Right atrium auricular region (tissue), 2 donors: ENCODE results near the gene CRYBG3. TPM values are rescaled to one million over a fixed set of nuclear protein-coding genes. Genes with fewer than 3 reads are reported as not detected.
A peak's percentile ranks its signal among the peaks of the same experiment; 100 is the strongest.

Experiments used
- DNase-seq: peaks from one replicate; pipeline ENCODE4 v3.0.0-alpha.2; 2019; ENCODE audit warnings: low spot score
- H3K27ac ChIP-seq, 2 donors: fragments of 200-600 bp; sonication (generic); 1 replicate in 1 of 2; 2 replicates in 1 of 2; pipeline ENCODE4 v1.5.1; 2016 to 2019
- H3K27me3 ChIP-seq, 2 donors: fragments of 200-600 bp; sonication (generic); one replicate each; pipeline versions ENCODE4 v1.5.1 to v1.6.0; 2017 to 2019
- H3K36me3 ChIP-seq: fragments of 200-600 bp; sonication (generic); one replicate; pipeline ENCODE4 v1.5.1; 2016
- H3K4me1 ChIP-seq, 2 donors: fragments of 200-600 bp; sonication (generic); one replicate each; pipeline versions ENCODE4 v1.5.1 to v1.6.0; 2017 to 2019
- H3K4me3 ChIP-seq, 2 donors: fragments of 200-600 bp; sonication (generic); 1 replicate in 1 of 2; 2 replicates in 1 of 2; pipeline ENCODE4 v1.5.1; 2017 to 2019; ENCODE audit warnings: mild to moderate bottlenecking in 1 of 2, moderate library complexity in 1 of 2
- H3K9me3 ChIP-seq, 2 donors: fragments of 200-600 bp; sonication (generic); one replicate each; pipeline ENCODE4 v1.5.1; 2019
- CTCF ChIP-seq, 2 donors: fragments of 200-600 bp; sonication (generic); IDR thresholded peaks; one replicate each; pipeline ENCODE4 v1.5.1; 2019; ENCODE audit warnings: antibody characterized with exemption in 2 of 2
- total RNA-seq, 2 donors: library from RNA; depleted of rRNA; stranded (reverse); fragments of >200 nt; gene quantifications; one replicate each; pipeline ENCODE4 v1.1.0, GENCODE V29; 2016

CRYBG3 gene
- total RNA-seq, 2 donors from 2014 or later, result 17.6 to 18.6 TPM

- no peak for DNase-seq
- Histone ChIP-seq H3K4me3 (no peak overlapping the region), H3K4me1 (no peaks in the 10 kb centered on the region), H3K27ac (no peak overlapping the region), H3K9me3 (no peaks in the 10 kb centered on the region), H3K36me3 (peaks cover 64% of the 10 kb centered on the region), H3K27me3 (no peaks in the 10 kb centered on the region)
- no peak for TF ChIP-seq CTCF (IDR thresholded peaks at IDR 0.05)
Observed at GRCh38 chr3:97948351-97949109, 126.7 kb downstream of the CRYBG3 start.

- Histone ChIP-seq H3K27ac (no peak overlapping the region), H3K4me1 (no peaks in the 10 kb centered on the region), H3K27me3 (no peaks in the 10 kb centered on the region), H3K4me3 (no peak overlapping the region), H3K9me3 (no peaks in the 10 kb centered on the region), H3K36me3 (peaks cover 63% of the 10 kb centered on the region)
- TF ChIP-seq CTCF (IDR thresholded peaks at IDR 0.05), result no peak
- DNase-seq, result no peak
Observed at GRCh38 chr3:97949110-97949485, 127.3 kb downstream of the CRYBG3 start.

- H3K4me3 ChIP-seq, result no peak overlapping the region
- H3K4me1 ChIP-seq, result no peaks in the 10 kb centered on the region
- no peak overlapping the region for H3K27ac ChIP-seq
- no peak for TF ChIP-seq CTCF (IDR thresholded peaks at IDR 0.05)
- no peaks in the 10 kb centered on the region for H3K27me3 ChIP-seq
- peaks cover 64% of the 10 kb centered on the region for H3K36me3 ChIP-seq
- no peaks in the 10 kb centered on the region for H3K9me3 ChIP-seq
- no peak for DNase-seq
Observed at GRCh38 chr3:97949743-97950142, 127.9 kb downstream of the CRYBG3 start.

- Histone ChIP-seq H3K4me1 (no peaks in the 10 kb centered on the region), H3K36me3 (peaks cover 58% of the 10 kb centered on the region), H3K27ac (no peak overlapping the region)
Observed at GRCh38 chr3:97950360-97950759, 128.5 kb downstream of the CRYBG3 start.

GRCh38 chr3:97952280-97952679 is 130.5 kb downstream of the CRYBG3 start:
- no peak overlapping the region for H3K4me3 ChIP-seq
- no peak overlapping the region for H3K27ac ChIP-seq

More at GRCh38 chr3:97950360-97950759, 128.5 kb downstream of the CRYBG3 start:
- DNase-seq, result no peak
- TF ChIP-seq CTCF (IDR thresholded peaks at IDR 0.05), result no peak
- Histone ChIP-seq H3K27me3 (no peaks in the 10 kb centered on the region), H3K4me3 (no peak overlapping the region), H3K9me3 (no peaks in the 10 kb centered on the region)

More at GRCh38 chr3:97952280-97952679, 130.5 kb downstream of the CRYBG3 start:
- Histone ChIP-seq H3K9me3 (no peaks in the 10 kb centered on the region), H3K4me1 (no peaks in the 10 kb centered on the region), H3K36me3 (peaks cover 41% of the 10 kb centered on the region), H3K27me3 (no peaks in the 10 kb centered on the region)
- DNase-seq, result peak; percentile 80
- no peak for TF ChIP-seq CTCF (IDR thresholded peaks at IDR 0.05)
